ENCODE measurements around the gene B3GALNT2. TPM values are rescaled to one million over a fixed set of nuclear protein-coding genes. Genes with fewer than 3 reads are reported as not detected.
A peak's percentile ranks its signal among the peaks of the same experiment; 100 is the strongest.

Gene B3GALNT2
- total RNA-seq, 1 donor from 2014 or later = 24.2 TPM

DNA sequence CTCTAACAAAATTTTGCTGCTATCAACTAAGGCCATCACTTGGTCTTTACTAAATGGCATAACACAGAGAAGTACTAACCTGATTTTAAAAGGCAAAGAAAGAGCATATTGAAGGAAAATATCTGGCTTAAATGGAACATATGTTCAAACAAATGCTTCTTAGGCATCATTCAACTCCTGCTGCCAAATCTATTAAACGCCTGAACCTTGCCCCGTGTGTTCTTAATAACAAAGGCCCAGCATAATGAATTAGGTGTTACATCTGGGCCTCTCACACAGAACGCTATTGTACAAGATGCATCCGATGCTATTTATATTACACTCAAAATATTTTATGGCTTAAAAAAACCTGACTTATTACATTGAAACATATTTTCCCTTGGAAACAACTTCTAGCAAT is 48.4 kb downstream of the B3GALNT2 start:
- DNase-seq (ENCODE audit: extremely low read depth, low read depth, low spot score) = no peak

DNA sequence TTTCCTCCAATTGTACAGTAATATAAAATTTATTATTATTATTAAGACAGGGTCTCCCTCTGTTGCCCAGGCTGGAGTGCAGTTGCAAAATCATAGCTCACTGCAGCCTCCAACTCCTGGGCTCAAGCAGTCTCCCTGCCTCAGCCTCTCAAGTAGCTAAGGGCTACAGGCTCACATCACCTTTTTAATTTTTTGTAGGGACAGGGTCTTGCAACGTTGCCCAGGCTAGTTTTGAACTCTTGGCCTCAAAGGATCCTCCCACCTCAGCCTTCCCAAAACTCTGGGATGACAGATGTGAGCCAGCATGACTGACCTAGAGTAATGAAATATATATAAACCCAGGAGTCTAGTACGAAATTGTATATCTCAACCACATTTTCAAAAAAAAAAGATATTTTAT is 49.2 kb downstream of the B3GALNT2 start:
- no peak for DNase-seq (ENCODE audit: extremely low read depth, low read depth, low spot score)

DNA sequence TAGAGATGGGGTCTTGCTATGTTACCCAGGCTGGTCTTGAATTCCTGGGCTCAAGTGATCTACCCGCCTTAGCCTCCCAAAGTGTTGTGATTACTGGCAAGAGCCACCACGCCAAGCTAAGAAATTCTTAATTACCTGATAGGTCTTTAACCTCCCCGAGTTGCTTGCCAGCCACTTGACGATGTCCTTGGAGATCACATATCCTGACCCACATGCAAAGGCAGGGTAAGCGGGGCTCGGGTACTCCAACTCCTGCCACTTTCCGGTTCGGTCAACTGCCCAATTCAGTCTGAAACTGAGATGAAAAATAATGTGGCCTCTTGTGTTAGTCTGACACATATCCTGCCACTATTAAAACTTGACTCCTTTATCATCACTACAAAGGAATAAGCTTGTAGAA is 50.2 kb downstream of the B3GALNT2 start:
- no peak for DNase-seq (ENCODE audit: extremely low read depth, low read depth, low spot score)

DNA sequence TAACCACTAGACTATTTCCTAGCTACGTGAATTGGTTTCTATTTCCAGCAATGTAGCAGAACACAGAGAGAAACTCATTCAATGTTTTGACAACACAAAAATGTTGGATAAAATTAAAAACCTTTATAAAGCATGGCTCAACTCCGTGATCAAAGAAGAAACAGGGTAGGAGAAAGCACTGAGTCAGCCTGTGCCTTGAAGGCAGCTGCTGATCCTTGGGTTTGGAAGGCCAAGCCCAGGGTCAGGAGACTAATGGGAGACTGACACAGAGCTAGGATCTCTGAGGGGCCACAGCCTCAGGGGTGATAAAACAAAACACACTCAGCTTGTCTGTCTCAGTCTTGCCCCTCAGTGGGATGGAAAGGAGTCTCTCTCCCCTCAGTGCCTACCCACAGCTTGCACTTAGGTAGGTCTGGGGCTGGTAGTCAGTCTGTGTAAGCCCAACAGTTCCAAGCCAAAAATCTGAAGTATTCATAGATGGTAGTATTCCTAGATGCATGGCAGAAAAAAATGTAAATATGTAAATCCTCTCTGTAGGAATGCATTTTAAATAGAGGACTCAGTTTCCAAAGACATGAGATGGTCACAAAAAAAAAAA is 53.3 kb downstream of the B3GALNT2 start:
- no peak for DNase-seq (ENCODE audit: extremely low read depth, low read depth, low spot score)

DNA sequence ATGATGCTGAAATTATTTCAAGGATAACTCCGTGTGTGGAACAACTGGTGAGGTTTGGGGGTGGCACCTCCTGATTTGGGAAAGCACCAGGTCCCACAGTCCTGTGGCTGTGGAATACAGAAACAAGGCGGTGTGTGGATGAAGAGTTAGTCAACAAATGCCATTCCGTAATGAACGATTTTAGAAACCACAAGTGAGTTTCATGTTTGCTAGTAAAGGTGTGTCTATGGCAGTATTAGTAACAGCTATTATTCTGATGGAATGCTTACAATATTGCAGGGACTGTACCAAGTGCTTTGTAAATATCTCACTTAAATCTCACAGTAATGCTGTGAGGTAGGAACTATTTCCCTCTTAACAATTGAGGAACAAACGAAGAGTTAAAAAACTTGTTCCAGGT is 53.8 kb downstream of the B3GALNT2 start:
- no peak for DNase-seq (ENCODE audit: extremely low read depth, low read depth, low spot score)

DNA sequence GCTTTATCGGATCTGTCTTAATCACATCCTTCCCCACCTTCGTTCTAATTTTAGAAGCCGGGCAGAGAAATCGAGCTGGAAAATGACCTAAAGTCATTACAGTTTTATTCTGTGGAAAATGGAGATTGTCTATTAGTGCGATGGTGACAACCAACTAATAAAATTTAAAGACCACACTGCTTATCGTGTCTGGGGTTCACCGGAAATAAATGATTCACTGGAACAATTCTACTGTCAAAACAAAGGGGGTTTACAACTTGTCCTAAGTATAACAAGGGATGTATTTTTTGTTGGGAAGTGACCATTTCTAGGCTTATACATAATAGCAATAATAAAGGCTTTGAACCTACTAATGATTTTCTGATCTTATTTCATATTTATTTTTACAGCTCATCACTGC is 55.6 kb downstream of the B3GALNT2 start:
- no peak for DNase-seq (ENCODE audit: extremely low read depth, low read depth, low spot score)

DNA sequence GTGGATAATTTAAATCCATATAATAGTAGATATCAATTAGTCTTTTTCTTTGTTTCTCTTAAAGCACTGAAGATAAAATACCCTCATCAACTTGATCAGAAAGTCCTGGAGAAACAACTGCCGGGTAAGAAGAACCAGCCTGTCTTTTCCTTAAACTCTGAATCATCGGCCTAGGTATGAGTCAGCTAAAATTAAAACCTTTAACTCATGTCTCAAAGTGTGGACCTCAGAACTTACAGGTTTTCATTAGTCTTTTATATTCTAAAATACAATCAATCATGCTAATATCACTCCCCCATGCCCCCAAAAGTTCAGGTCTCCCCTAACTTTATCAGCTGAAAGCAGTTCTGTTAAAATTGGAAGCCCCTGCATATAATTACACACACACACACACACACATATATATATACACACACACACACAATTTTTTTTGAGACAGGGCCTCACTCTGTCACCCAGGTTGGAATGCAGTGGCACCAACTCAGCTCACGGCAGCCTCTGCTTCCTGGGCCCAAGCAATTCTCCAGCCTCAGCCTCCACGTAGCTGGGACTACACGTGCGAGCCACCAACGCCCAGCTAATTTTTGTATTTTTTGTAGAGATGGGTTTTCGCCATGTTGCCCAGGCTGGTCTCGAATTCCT is 61.3 kb downstream of the B3GALNT2 start:
- peak; percentile 34 for DNase-seq (ENCODE audit: extremely low read depth, low read depth, low spot score)

DNA sequence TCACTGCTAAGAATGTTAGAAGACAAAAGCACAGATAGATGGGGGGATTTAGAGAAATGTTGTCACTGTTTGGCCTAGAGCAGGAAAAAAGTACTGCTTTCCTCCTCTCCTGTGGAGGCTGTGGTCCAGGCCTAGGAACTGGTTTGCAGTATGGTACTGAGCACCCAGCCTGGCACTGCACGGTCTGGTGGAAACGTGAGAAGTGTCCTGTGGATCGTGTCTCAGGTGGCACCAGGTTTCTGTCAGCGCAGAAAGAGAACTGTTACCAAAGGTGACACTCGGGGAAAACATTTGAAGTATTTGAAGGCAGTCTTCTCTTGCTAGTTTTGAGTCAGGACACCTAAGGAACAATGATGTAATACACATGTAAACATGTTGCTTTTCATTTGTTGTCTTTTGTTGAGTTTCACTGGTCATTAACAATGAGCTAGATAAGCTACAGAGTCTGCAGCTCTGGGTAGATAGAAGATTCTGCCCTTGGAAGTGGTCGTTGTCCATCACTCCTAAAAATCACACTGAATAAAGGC is 63.0 kb downstream of the B3GALNT2 start:
- DNase-seq (ENCODE audit: extremely low read depth, low read depth, low spot score) = no peak

DNA sequence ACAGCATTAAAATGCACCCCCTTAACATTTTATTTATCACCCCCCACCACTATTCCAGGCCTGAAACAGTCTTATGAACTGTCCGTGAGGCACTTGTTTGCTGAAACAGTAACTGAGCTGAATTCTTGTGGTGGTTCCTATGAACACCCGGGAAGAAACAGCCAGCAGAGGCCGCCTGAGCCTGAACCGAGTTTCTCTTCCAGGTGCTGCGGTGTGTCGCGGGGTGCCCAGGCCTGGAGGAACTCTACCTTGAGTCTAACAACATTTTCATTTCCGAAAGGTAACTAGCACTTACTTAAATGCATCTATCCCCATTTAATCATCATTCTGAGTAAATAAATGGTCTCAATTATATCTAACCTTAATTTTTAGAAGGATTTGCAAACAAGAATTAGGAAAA is 70.3 kb downstream of the B3GALNT2 start:
- DNase-seq (ENCODE audit: extremely low read depth, low read depth, low spot score) = no peak

DNA sequence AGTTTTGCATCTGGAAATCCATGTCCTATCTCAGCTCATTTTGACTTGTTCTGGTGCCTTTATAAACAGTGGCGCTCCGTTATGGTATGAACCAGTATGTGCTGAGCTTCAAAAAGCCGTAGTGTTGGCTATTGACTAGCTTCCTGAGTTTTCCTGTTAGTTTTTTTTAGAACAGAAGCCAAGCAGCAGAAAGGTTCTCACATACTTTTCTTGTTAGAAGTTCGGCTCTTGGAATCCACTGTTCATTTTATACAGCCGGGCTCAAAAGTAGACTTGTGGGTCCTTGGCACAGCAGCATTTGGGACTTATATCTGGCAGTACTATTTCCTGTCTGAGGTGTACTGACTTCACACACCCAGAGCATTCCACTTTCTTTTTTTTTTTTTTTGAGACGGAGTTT is 73.3 kb downstream of the B3GALNT2 start:
- no peak for DNase-seq (ENCODE audit: extremely low read depth, low read depth, low spot score)

DNA sequence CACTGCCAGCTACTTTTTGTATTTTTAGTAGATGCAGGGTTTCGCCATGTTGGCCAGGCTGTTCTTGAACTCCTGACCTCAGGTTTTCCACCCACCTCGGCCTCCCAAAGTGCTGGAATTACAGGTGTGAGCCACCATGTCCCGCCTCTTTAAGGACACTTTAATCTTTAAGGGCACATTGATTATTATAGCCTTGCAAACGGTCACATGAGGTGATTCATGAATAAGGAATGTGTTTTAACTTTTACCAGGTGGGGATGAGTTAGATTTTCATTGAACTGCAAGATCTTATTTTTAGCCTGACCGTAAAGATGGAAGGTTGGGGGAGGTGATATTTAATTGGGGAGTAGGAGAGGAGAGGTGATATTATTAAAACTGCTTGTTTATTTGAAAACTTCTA is 75.1 kb downstream of the B3GALNT2 start:
- no peak for DNase-seq (ENCODE audit: extremely low read depth, low read depth, low spot score)

DNA sequence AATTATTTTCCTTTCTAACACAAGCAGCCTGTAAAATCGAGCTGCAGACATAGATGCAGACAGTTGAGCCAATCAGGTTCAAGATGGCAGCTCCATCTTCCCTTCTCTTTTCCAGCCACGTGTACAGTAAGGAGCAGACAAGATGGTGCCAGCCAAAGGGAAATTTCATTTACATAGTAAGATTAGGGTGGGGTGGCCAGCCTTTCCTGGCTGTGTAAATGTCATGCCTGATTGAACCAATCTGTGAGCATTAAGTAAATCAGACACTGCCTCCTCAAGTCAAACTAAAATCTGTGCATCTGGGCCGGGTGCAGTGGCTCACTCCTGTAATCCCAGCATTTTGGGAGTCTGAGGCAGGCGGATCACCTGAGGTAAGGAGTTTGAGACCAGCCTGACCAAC is 76.8 kb downstream of the B3GALNT2 start:
- DNase-seq (ENCODE audit: extremely low read depth, low read depth, low spot score) = no peak

DNA sequence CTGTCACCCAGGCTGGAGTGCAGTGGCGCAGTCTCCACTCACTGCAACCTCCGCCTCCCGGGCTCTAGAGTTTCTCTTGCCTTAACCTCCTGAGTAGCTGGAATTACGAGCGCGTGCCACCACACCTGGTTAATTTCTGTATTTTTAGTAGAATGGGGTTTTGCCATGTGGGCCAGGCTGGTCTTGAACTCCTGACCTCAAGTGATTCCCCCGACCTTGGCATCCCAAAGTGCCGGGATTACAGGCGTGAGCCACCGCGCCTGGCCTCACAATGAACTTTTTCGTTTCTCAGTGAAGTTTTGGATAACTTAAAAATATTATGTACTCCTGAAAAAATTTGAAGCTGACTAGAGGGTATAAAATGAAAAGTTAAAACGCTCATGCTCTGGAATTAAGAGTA is 77.6 kb downstream of the B3GALNT2 start:
- DNase-seq (ENCODE audit: extremely low read depth, low read depth, low spot score) = no peak

DNA sequence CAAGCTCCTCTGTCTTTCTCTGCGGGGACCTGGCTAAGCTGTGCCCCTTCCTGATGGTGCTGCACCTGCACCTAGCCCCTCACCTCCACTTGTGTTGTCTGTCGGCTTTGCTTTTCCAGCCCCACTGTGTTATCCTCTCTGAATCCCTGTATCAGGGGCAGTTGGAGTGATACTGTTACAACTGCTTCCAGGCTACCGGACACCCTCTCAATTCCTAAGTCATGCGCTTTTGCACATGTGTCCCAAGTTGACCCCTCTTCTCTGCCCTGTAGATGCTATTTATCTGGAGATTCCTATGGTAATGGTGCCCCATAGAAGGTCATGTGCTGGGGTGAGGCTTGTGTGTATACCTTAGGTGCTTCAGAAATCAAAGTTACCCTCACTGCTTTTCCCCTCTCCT is 78.1 kb downstream of the B3GALNT2 start:
- no peak for DNase-seq (ENCODE audit: extremely low read depth, low read depth, low spot score)

DNA sequence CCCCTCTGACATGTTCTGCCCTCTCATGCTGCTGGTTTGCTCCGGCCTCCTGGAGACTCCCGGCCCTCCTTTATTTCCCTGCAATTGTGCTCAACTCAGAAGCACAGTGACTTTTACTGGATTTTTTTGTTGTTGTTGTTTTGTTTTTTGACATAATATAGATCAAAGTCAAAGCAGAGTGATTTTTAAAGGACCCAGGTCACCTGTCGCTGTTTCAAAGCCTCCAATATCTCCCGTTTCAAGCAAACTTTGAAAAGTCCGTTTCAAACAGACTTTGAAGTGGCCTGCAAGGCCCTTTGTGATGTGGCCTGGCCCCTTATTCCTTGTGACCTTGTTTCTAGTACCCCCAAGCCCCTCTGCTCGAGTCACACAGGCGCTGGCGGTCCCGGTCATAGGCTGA is 78.9 kb downstream of the B3GALNT2 start:
- no peak for DNase-seq (ENCODE audit: extremely low read depth, low read depth, low spot score)

DNA sequence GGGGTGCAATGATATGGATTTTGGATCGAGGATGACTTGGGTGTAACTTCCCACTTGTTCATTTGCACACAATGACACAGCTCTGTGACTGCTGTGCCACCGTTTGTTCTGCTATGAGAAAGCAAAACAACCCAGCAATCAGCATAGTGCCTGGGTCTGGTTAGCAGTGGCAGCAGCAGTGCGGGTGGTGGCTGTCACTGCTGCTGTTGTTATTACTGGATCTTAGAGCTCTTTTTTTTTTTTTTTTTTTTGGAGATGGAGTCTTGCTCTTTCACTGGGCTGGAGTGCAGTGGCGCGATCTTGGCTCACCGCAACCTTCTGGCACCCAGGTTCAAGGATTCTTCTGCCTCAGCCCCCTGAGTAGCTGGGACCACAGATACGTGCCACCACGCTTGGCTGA is 80.2 kb downstream of the B3GALNT2 start:
- no peak for DNase-seq (ENCODE audit: extremely low read depth, low read depth, low spot score)

DNA sequence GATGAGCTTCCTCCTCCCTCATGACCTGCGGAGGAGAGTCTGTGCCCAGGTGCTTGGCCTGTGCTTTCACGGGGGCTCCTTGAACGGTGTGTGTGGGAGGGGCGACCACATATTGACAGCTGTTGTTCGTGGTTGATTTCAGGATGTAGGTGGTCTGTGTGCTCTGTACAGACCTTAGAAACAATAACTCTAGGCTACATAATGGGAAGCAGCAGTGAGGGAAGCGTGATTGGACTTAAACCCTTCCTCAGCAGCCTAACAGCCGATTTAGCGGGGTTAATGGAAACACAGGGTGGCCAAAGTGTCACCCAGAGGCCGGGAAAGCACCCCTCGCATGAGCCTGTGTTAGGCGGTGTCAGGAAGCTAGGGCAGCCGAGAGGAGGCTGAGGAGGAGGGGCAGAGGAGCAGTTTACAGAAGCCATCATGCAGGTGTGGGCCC is 81.0 kb downstream of the B3GALNT2 start:
- no peak for DNase-seq (ENCODE audit: extremely low read depth, low read depth, low spot score)

DNA sequence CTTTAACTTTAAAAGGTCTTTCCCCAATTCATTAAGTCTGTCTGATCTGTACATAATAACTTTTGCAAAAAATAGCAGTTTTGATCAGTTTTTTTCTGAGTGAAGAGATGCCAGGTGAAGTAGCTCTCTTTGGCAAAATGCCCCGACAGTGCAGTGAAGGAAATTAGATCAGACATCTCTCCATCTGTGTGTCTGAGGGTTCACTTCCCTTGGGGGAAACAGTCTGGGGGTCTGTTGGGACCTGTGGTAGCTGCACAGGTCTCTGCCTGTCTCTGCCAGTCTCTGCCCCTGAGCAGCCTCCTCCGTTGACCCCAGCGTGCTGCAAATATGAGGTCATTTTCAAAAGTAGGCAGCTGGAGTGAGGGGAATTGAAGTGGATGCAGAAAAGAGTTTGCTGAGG is 82.5 kb downstream of the B3GALNT2 start:
- no peak for DNase-seq (ENCODE audit: extremely low read depth, low read depth, low spot score)

DNA sequence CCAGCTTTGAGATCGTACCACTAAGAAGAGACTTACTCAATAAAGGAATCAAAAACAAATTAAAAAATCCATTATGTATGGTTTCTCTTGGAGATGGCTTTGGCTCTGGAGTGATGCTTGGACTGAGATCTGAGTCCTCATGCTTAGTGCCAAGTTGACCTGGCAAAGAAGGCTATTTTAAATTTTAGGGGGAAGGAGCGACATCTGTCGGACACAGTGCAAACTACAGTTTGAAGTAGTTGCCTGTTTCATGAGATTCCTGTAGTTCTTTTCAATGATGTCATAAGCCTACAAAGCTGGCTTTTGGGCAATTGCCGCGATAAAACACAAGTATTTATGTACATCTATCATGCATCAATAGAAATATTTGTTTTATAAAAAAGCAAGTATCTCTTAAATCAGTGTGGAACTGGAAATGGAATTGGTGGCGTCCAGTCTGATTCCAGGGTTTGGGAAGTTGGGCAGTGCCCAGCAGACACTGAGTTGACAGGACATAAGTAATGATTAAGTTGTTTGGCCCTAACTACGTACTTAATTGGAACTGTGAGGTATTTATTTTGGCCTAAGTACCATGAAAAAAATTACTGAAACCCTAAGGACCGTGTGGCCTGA is 87.1 kb downstream of the B3GALNT2 start:
- DNase-seq (ENCODE audit: extremely low read depth, low read depth, low spot score) = peak; percentile 75

DNA sequence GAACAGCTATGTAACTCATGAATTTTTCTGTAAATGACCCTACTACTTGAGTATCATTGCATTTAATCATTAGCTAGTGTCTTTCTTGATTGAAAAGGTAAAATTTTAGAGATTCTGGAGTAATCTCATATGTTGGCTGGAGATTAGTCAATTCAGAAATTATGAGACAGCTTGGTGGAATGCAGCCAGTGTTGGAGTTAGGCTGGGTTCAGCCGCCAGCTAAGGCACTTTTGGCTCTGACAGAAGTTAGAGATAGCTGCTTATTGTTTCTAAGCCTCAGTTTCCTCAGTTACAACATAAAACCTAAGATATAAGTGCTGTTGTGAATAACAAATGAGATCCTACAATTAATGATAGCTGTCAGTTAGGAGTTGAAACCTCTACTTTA is 87.6 kb downstream of the B3GALNT2 start:
- no peak for DNase-seq (ENCODE audit: extremely low read depth, low read depth, low spot score)

DNA sequence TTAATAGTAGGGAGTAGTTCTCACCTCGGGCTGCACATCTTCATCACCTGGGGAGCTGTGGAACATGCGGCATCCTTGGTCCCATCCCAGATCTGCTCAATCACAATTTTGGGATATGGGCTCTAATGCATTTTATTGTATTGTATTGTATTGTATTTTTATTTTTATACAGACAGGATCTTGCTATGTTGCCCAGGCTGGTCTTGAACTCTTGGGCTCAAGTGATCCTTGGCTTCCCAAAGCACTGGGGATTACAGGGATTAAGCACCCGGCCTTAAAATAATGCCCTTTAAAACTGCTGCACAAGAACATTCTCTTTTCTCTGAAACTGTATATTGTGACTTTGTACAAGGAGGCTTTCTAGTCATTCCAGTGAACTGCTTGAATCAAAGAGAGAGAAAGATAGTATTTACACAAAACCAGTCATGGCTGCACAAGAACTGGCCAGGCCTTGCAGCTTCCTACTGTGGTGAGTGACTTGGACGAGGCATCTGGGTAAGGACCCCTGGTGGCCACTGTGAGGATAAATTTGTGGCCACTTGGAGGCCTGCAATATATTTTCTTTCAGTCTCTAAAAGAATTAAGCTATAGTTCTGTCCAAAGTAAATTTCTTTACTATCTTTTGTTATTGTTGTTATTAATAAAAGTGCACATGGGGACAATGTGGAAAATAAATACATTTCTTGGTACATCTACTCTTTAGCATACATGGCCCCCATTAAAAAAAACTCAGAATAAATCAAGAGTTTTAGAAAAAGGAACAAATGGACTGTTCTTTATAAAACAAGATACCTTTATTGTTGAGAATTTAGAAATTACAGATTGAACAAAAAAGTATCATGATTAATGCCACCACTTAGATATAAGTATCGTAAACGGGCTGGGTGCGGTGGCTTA is 89.0 kb downstream of the B3GALNT2 start:
- DNase-seq (ENCODE audit: extremely low read depth, low read depth, low spot score) = peak; percentile 36
